ENCODE measurements around the gene BDKRB1. TPM values are rescaled to one million over a fixed set of nuclear protein-coding genes. Genes with fewer than 3 reads are reported as not detected.

BDKRB1 gene
- polyA plus RNA-seq, 4 donors: 0.12 to 0.50 (median 0.31) TPM; not detected in 1

GRCh38 chr14:96257900-96258299 lies 1.9 kb downstream of the BDKRB1 start:
- no peak for DNase-seq (ENCODE audit: low read depth in 4 of 4, low spot score in 3 of 4)

GRCh38 chr14:96260341-96260821 lies 4.4 kb downstream of the BDKRB1 start:
- DNase-seq (ENCODE audit: low read depth in 4 of 4, low spot score in 3 of 4): no peak

- DNase-seq (ENCODE audit: low read depth in 4 of 4, low spot score in 3 of 4): no peak
Observed at GRCh38 chr14:96261053-96261452, 5.0 kb downstream of the BDKRB1 start.

GRCh38 chr14:96261772-96262655 lies 6.0 kb downstream of the BDKRB1 start:
- DNase-seq (ENCODE audit: low read depth in 4 of 4, low spot score in 3 of 4): no peak

GRCh38 chr14:96263347-96264199 lies 7.6 kb downstream of the BDKRB1 start:
- no peak for DNase-seq (ENCODE audit: low read depth in 4 of 4, low spot score in 3 of 4)

- no peak for DNase-seq (ENCODE audit: low read depth in 4 of 4, low spot score in 3 of 4)
Observed at GRCh38 chr14:96264200-96264553, 8.2 kb downstream of the BDKRB1 start.

- no peak for DNase-seq (ENCODE audit: low read depth in 4 of 4, low spot score in 3 of 4)
Observed at GRCh38 chr14:96264853-96265252, 8.8 kb downstream of the BDKRB1 start.

GRCh38 chr14:96265383-96266095 lies 9.5 kb downstream of the BDKRB1 start:
- DNase-seq (ENCODE audit: low read depth in 4 of 4, low spot score in 3 of 4): no peak

- DNase-seq (ENCODE audit: low read depth in 4 of 4, low spot score in 3 of 4): no peak
Observed at GRCh38 chr14:96267336-96267735, 11.3 kb downstream of the BDKRB1 start.

- no peak for DNase-seq (ENCODE audit: low read depth in 4 of 4, low spot score in 3 of 4)
Observed at GRCh38 chr14:96267916-96268315, 11.9 kb downstream of the BDKRB1 start.

GRCh38 chr14:96268431-96269358 lies 12.7 kb downstream of the BDKRB1 start:
- peak in 1 of 4 donors; percentile 22 for DNase-seq (ENCODE audit: low read depth in 4 of 4, low spot score in 3 of 4)

GRCh38 chr14:96269359-96269710 lies 13.3 kb downstream of the BDKRB1 start:
- DNase-seq (ENCODE audit: low read depth in 4 of 4, low spot score in 3 of 4): no peak

- no peak for DNase-seq (ENCODE audit: low read depth in 4 of 4, low spot score in 3 of 4)
Observed at GRCh38 chr14:96270565-96271420, 14.8 kb downstream of the BDKRB1 start.

- DNase-seq (ENCODE audit: low read depth in 4 of 4, low spot score in 3 of 4): no peak
Observed at GRCh38 chr14:96271421-96271762, 15.4 kb downstream of the BDKRB1 start.

GRCh38 chr14:96272777-96273473 lies 16.9 kb downstream of the BDKRB1 start:
- no peak for DNase-seq (ENCODE audit: low read depth in 4 of 4, low spot score in 3 of 4)

- no peak for DNase-seq (ENCODE audit: low read depth in 4 of 4, low spot score in 3 of 4)
Observed at GRCh38 chr14:96273629-96274028, 17.6 kb downstream of the BDKRB1 start.

GRCh38 chr14:96274122-96274521 lies 18.1 kb downstream of the BDKRB1 start:
- DNase-seq (ENCODE audit: low read depth in 4 of 4, low spot score in 3 of 4): no peak

GRCh38 chr14:96274543-96274942 lies 18.5 kb downstream of the BDKRB1 start:
- DNase-seq (ENCODE audit: low read depth in 4 of 4, low spot score in 3 of 4): no peak

Data from right renal pelvis (tissue), 4 donors.